ENCODE measurements around the gene SREK1.
"Not testable (repeated sequence)": the region's sequence is repeated elsewhere in the genome, so short reads cannot be mapped to it uniquely, and the experiment has no call there.

SREK1 gene, protein sequence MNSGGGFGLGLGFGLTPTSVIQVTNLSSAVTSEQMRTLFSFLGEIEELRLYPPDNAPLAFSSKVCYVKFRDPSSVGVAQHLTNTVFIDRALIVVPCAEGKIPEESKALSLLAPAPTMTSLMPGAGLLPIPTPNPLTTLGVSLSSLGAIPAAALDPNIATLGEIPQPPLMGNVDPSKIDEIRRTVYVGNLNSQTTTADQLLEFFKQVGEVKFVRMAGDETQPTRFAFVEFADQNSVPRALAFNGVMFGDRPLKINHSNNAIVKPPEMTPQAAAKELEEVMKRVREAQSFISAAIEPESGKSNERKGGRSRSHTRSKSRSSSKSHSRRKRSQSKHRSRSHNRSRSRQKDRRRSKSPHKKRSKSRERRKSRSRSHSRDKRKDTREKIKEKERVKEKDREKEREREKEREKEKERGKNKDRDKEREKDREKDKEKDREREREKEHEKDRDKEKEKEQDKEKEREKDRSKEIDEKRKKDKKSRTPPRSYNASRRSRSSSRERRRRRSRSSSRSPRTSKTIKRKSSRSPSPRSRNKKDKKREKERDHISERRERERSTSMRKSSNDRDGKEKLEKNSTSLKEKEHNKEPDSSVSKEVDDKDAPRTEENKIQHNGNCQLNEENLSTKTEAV

GRCh38 chr5:66144074-66144833 lies at the start of gene SREK1:
Gene SREK1 (plus strand): TSS chr5:66144300. CDS start chr5:66144377, 77 bp downstream.
- H3K4me1 ChIP-seq (ENCODE audit: control insufficient read depth, insufficient read depth, low read length), result peaks cover 33% of the 10 kb centered on the region
- peak; percentile 97 for DNase-seq (ENCODE audit: low read depth)
- peak within 1 kb of the TSS; percentile 94 for H3K9ac ChIP-seq (ENCODE audit: low read length)
- H3K9me3 ChIP-seq (ENCODE audit: control insufficient read depth, low read length), result no peaks in the 10 kb centered on the region
- H3K27me3 ChIP-seq (replicated peaks; ENCODE audit: control insufficient read depth, insufficient read depth, low read length), result no peaks in the 10 kb centered on the region
- H3K4me3 ChIP-seq (ENCODE audit: low read length), result peak within 1 kb of the TSS; percentile 90
- no peaks in the 10 kb centered on the region for H3K36me3 ChIP-seq (ENCODE audit: control insufficient read depth, insufficient read depth, low read length, severe bottlenecking)

- Histone ChIP-seq H3K27me3 (replicated peaks; ENCODE audit: control insufficient read depth, insufficient read depth, low read length) (no peaks in the 10 kb centered on the region), H3K9ac (ENCODE audit: low read length) (no peak overlapping the region), H3K4me3 (ENCODE audit: low read length) (no peak overlapping the region), H3K4me1 (ENCODE audit: control insufficient read depth, insufficient read depth, low read length) (no peaks in the 10 kb centered on the region), H3K36me3 (ENCODE audit: control insufficient read depth, insufficient read depth, low read length, severe bottlenecking) (peaks cover 24% of the 10 kb centered on the region), H3K9me3 (ENCODE audit: control insufficient read depth, low read length) (peaks cover 56% of the 10 kb centered on the region)
- no peak for DNase-seq (ENCODE audit: low read depth)
Measured at GRCh38 chr5:66100851-66101250, 43.2 kb upstream of the SREK1 start.

GRCh38 chr5:66113160-66113559 lies 30.9 kb upstream of the SREK1 start:
- H3K36me3 ChIP-seq (ENCODE audit: control insufficient read depth, insufficient read depth, low read length, severe bottlenecking), result no peaks in the 10 kb centered on the region
- no peak overlapping the region for H3K9ac ChIP-seq (ENCODE audit: low read length)
- H3K9me3 ChIP-seq (ENCODE audit: control insufficient read depth, low read length), result peaks cover 33% of the 10 kb centered on the region
- peak; percentile 6 for DNase-seq (ENCODE audit: low read depth)
- no peak overlapping the region for H3K4me3 ChIP-seq (ENCODE audit: low read length)
- H3K27me3 ChIP-seq (replicated peaks; ENCODE audit: control insufficient read depth, insufficient read depth, low read length), result no peaks in the 10 kb centered on the region
- H3K4me1 ChIP-seq (ENCODE audit: control insufficient read depth, insufficient read depth, low read length), result no peaks in the 10 kb centered on the region

DNA sequence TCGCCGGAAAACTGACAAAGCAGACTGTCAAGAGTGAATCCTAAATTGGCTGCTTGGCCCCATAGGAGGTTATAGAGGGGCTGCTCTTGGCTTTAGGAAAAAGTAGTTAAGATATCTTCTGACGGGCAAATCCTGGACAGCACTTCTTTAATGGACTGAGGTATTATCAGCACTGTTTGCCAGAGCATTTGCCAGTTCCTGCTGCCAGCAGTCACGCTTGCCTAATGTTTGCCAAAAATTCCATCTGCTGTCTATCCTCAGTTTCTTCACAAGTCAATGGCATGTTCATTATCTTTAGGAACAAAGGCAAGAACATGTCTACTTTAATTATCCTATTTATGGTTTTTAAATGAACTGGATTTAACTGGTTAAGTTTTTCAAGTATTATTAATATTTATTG lies 25.8 kb upstream of the SREK1 start:
- Histone ChIP-seq H3K36me3 (ENCODE audit: control insufficient read depth, insufficient read depth, low read length, severe bottlenecking) (no peaks in the 10 kb centered on the region), H3K9ac (ENCODE audit: low read length) (no peak overlapping the region), H3K9me3 (ENCODE audit: control insufficient read depth, low read length) (peaks cover 8% of the 10 kb centered on the region), H3K27me3 (replicated peaks; ENCODE audit: control insufficient read depth, insufficient read depth, low read length) (no peaks in the 10 kb centered on the region), H3K4me3 (ENCODE audit: low read length) (no peak overlapping the region), H3K4me1 (ENCODE audit: control insufficient read depth, insufficient read depth, low read length) (peaks cover 6% of the 10 kb centered on the region)
- no peak for DNase-seq (ENCODE audit: low read depth)

DNA sequence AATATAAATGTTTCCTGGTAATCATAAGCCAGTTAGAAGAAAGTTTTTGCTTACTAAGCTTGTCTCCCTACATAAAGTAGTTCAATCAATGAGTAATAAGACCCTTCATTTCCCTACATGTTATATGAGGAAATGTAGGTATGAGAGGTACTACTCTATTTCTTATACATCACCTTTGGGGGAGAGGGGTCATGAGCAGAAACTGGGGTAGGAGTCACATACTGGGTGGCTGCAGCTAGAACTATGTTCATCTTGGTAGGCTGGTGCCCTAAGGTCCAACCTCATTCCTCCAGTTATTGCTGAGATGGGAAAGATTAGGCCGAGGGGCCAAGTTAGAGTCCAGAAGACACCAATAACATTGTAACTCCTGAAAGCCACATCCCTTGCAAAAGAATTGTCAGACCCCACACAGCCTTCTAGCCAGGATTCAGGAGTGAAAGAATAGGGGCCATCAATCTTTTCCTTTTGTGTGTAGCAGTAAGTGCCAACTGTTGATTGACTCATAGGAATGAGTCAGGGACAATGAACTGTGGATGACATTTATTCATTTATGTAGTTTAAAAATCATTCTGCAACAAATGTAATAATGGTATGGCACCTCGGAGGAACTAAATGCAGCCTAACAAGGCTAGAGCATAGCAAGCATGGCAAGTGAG lies 21.6 kb upstream of the SREK1 start:
- no peaks in the 10 kb centered on the region for H3K9me3 ChIP-seq (ENCODE audit: control insufficient read depth, low read length)
- H3K4me1 ChIP-seq (ENCODE audit: control insufficient read depth, insufficient read depth, low read length), result peaks cover 6% of the 10 kb centered on the region
- H3K9ac ChIP-seq (ENCODE audit: low read length), result no peak overlapping the region
- H3K27me3 ChIP-seq (replicated peaks; ENCODE audit: control insufficient read depth, insufficient read depth, low read length), result no peaks in the 10 kb centered on the region
- no peak for DNase-seq (ENCODE audit: low read depth)
- no peaks in the 10 kb centered on the region for H3K36me3 ChIP-seq (ENCODE audit: control insufficient read depth, insufficient read depth, low read length, severe bottlenecking)
- no peak overlapping the region for H3K4me3 ChIP-seq (ENCODE audit: low read length)

GRCh38 chr5:66129144-66129543 lies 15.0 kb upstream of the SREK1 start:
- Histone ChIP-seq H3K4me1 (ENCODE audit: control insufficient read depth, insufficient read depth, low read length) (no peaks in the 10 kb centered on the region), H3K9ac (ENCODE audit: low read length) (no peak overlapping the region), H3K27me3 (replicated peaks; ENCODE audit: control insufficient read depth, insufficient read depth, low read length) (no peaks in the 10 kb centered on the region), H3K4me3 (ENCODE audit: low read length) (no peak overlapping the region), H3K36me3 (ENCODE audit: control insufficient read depth, insufficient read depth, low read length, severe bottlenecking) (no peaks in the 10 kb centered on the region), H3K9me3 (ENCODE audit: control insufficient read depth, low read length) (peaks cover 10% of the 10 kb centered on the region)
- DNase-seq (ENCODE audit: low read depth), result no peak

DNA sequence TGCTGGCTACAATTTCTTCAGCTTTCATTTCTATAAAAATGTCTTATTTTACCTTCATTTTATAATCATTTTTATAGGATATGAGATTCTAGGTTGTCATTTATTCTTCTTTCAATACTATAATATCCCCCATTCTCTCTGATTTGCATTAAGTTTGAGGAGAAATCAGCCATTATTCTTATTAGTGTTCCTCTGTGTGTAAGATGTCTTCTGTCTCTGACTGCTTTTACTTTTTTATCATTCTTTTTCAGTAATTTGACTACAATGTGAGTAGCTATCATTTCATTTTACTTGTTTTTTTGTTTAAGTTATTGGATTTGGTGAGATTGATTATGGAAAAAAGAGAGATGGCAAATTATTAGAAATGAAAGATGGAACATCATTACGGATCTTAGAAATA lies 13.6 kb upstream of the SREK1 start:
- Histone ChIP-seq H3K4me3 (ENCODE audit: low read length) (no peak overlapping the region), H3K4me1 (ENCODE audit: control insufficient read depth, insufficient read depth, low read length) (no peaks in the 10 kb centered on the region), H3K9me3 (ENCODE audit: control insufficient read depth, low read length) (peaks cover 10% of the 10 kb centered on the region), H3K36me3 (ENCODE audit: control insufficient read depth, insufficient read depth, low read length, severe bottlenecking) (no peaks in the 10 kb centered on the region), H3K9ac (ENCODE audit: low read length) (no peak overlapping the region), H3K27me3 (replicated peaks; ENCODE audit: control insufficient read depth, insufficient read depth, low read length) (no peaks in the 10 kb centered on the region)
- no peak for DNase-seq (ENCODE audit: low read depth)

DNA sequence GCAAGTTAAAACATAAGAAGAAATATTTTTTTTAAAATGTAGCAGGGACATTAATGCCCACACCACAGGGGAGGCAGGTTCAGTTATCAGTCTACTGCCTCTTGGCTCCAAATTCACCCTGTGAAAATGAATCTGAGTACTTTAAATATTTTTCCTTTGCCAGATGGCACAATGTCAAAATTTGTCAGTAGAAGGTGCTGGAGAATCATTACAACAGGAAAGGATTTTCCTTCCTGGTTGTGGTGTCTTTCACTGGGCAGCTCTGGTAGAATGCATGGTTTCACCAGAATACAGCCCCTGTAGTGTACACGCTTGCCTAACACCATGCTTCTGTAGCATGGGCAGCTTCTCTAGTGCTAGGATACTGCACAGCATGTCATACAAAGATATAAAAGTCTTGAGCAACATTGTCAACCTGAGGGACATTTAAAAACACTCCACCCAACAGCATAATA lies 9.7 kb upstream of the SREK1 start:
- no peak for DNase-seq (ENCODE audit: low read depth)
- no peak overlapping the region for H3K9ac ChIP-seq (ENCODE audit: low read length)
- no peaks in the 10 kb centered on the region for H3K4me1 ChIP-seq (ENCODE audit: control insufficient read depth, insufficient read depth, low read length)
- H3K36me3 ChIP-seq (ENCODE audit: control insufficient read depth, insufficient read depth, low read length, severe bottlenecking), result no peaks in the 10 kb centered on the region
- peaks cover 8% of the 10 kb centered on the region for H3K9me3 ChIP-seq (ENCODE audit: control insufficient read depth, low read length)
- no peak overlapping the region for H3K4me3 ChIP-seq (ENCODE audit: low read length)
- H3K27me3 ChIP-seq (replicated peaks; ENCODE audit: control insufficient read depth, insufficient read depth, low read length), result no peaks in the 10 kb centered on the region

DNA sequence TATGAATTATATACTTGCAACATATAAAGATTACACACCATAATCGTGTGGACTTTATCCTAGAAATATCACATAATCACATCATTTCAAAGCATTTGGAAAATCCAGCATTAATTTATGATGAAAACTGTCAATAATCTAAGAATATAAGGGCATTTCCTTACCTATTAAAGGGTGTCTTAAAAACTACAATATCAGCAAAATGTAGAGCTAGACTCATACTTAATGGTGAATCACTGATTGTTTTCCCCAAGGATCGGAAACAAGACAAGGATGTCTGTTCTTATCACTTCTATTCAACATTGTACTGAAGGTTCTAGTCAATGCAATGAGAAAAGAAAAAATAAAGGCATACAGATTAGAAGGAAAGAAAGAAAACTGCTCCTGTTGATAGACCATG lies 8.0 kb upstream of the SREK1 start:
- H3K27me3 ChIP-seq (replicated peaks; ENCODE audit: control insufficient read depth, insufficient read depth, low read length), result no peaks in the 10 kb centered on the region
- no peak for DNase-seq (ENCODE audit: low read depth)
- no peaks in the 10 kb centered on the region for H3K4me1 ChIP-seq (ENCODE audit: control insufficient read depth, insufficient read depth, low read length)

GRCh38 chr5:66136944-66137343 lies 7.2 kb upstream of the SREK1 start:
- DNase-seq (ENCODE audit: low read depth); H3K9ac ChIP-seq (ENCODE audit: low read length); H3K27me3 ChIP-seq (replicated peaks; ENCODE audit: control insufficient read depth, insufficient read depth, low read length); H3K36me3 ChIP-seq (ENCODE audit: control insufficient read depth, insufficient read depth, low read length, severe bottlenecking); H3K4me1 ChIP-seq (ENCODE audit: control insufficient read depth, insufficient read depth, low read length); H3K4me3 ChIP-seq (ENCODE audit: low read length); H3K9me3 ChIP-seq (ENCODE audit: control insufficient read depth, low read length): not testable (repeated sequence)

More for the DNA sequence above, 8.0 kb upstream of the SREK1 start:
- H3K36me3 ChIP-seq (ENCODE audit: control insufficient read depth, insufficient read depth, low read length, severe bottlenecking), result no peaks in the 10 kb centered on the region
- no peak overlapping the region for H3K9ac ChIP-seq (ENCODE audit: low read length)
- no peak overlapping the region for H3K4me3 ChIP-seq (ENCODE audit: low read length)
- no peaks in the 10 kb centered on the region for H3K9me3 ChIP-seq (ENCODE audit: control insufficient read depth, low read length)
